Common myeloid progenitor, CD34-positive (primary cell): Measurements from ENCODE around the gene KDM7A.

Experiments
- CTCF ChIA-PET: fragments of 350-600 bp; sonication (Branson Sonifier 250); formaldehyde crosslinking; loops from one replicate; lab custom pipeline; 2021; ENCODE audit warnings: antibody characterized with exemption; lab: Charles Lee
- POLR2A ChIA-PET: fragments of 350-600 bp; sonication (Branson Sonifier 250); formaldehyde crosslinking; loops from one replicate; lab custom pipeline; 2021; ENCODE audit warnings: antibody characterized with exemption; lab: Charles Lee
- DNase-seq, 3 donors: peaks; one replicate each; pipeline versions ENCODE4 v3.0.0 to v3.0.0-alpha.2; 2013
- H3K27ac ChIP-seq, 2 experiments: 1 replicate in 1 of 2; 2 replicates in 1 of 2; pipeline ENCODE4 v1.7.0; 2013; ENCODE audit warnings: inconsistent platforms in 2 of 2, low read length in 2 of 2, mild to moderate bottlenecking in 2 of 2, low read depth in 1 of 2, moderate library complexity in 1 of 2; ENCODE audit not compliant: severe bottlenecking in 2 of 2, insufficient read depth in 1 of 2, poor library complexity in 1 of 2
- H3K27me3 ChIP-seq, 5 experiments: replicated peaks in 2 of 5; 1 replicate in 3 of 5; 2 replicates in 2 of 5; pipeline versions ENCODE4 v1.6.1 to v1.7.0; 2013; ENCODE audit warnings: low read length in 4 of 5, mild to moderate bottlenecking in 2 of 5, moderate library complexity in 2 of 5, inconsistent platforms in 1 of 5; ENCODE audit not compliant: insufficient read depth in 5 of 5, control insufficient read depth in 4 of 5
- H3K36me3 ChIP-seq, 4 experiments: 1 replicate in 2 of 4; 2 replicates in 2 of 4; pipeline versions ENCODE4 v1.6.1 to v1.7.0; 2013; ENCODE audit warnings: low read length in 3 of 4, control low read depth in 1 of 4, mild to moderate bottlenecking in 1 of 4; ENCODE audit not compliant: control insufficient read depth in 4 of 4, insufficient read depth in 4 of 4
- H3K4me1 ChIP-seq, 4 experiments: 1 replicate in 3 of 4; 2 replicates in 1 of 4; pipeline versions ENCODE4 v1.6.1 to v1.7.1; 2013; ENCODE audit warnings: low read length in 3 of 4, mild to moderate bottlenecking in 3 of 4, control low read depth in 1 of 4, inconsistent platforms in 1 of 4, moderate library complexity in 1 of 4; ENCODE audit not compliant: control insufficient read depth in 4 of 4, insufficient read depth in 4 of 4; ENCODE audit errors: control extremely low read depth in 1 of 4
- H3K4me3 ChIP-seq, 7 experiments: 1 replicate in 4 of 7; 2 replicates in 3 of 7; pipeline versions ENCODE4 v1.5.1 to v1.7.0; 2013; ENCODE audit warnings: mild to moderate bottlenecking in 7 of 7, low read length in 6 of 7, moderate library complexity in 6 of 7, inconsistent platforms in 2 of 7, low read depth in 2 of 7, control low read depth in 1 of 7; ENCODE audit not compliant: insufficient read depth in 4 of 7, control insufficient read depth in 1 of 7; ENCODE audit errors: extremely low read depth in 1 of 7
- H3K9me3 ChIP-seq, 5 experiments: 1 replicate in 4 of 5; 2 replicates in 1 of 5; pipeline versions ENCODE4 v1.6.1 to v1.7.1; 2013; ENCODE audit warnings: low read length in 4 of 5, mild to moderate bottlenecking in 2 of 5, inconsistent platforms in 1 of 5, low read depth in 1 of 5, moderate library complexity in 1 of 5; ENCODE audit not compliant: control insufficient read depth in 4 of 5, insufficient read depth in 2 of 5; ENCODE audit errors: control extremely low read depth in 1 of 5
- WGBS: methylation state at CpG from one replicate; pipeline ENCODE4 v1.1.5; 2013; ENCODE audit not compliant: insufficient coverage; 5-methylcytosine and 5-hydroxymethylcytosine counted together

The KDM7A gene

DNA sequence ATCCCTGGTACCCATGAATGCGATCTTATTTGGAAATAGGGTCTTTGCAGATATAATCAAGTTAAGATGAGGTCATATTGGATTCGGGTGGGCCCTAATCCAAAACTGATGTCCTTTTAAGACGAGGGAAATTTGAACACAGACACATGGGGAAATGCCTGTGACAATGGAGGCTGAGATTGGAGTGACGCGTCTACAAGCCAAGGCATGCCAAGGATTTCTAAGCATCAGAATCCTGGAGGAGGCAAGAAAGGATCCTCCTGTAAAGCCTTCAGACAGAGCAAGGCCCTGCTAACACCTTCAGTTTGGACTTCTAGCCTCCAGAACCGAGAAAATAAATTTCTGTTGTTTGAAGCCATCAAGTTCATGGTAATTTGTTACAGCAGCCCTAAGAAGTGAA, 132.5 kb downstream of the KDM7A start:
- H3K4me3 ChIP-seq, result no peak overlapping the region
- no peak for DNase-seq
- H3K27ac ChIP-seq, result no peak overlapping the region
- no peaks in the 10 kb centered on the region for H3K27me3 ChIP-seq
- peaks cover 12 to 35% (median 18%) of the 10 kb centered on the region in 4 experiments for H3K36me3 ChIP-seq
- ChIA-PET CTCF (interaction anchor here (0.7 to 1.4 kb wide), 2 partner anchors 16 to 29 kb away, joined by 3 to 4 read pairs; no protein-coding TSS in a partner anchor), POLR2A (interaction anchor here (0.6 kb wide), 1 partner anchor 45 kb away, joined by 3 read pairs; no protein-coding TSS in a partner anchor)
- peaks cover 0 to 8% (median 0%) of the 10 kb centered on the region in 4 experiments for H3K4me1 ChIP-seq
- WGBS, result 100% methylated on average over 5 of the region's 6 CpGs
- no peaks in the 10 kb centered on the region for H3K9me3 ChIP-seq

- DNase-seq, result no peak
- no peaks in the 10 kb centered on the region for H3K9me3 ChIP-seq
- WGBS, result 66% methylated on average over 9 of the region's 10 CpGs
- peaks cover 0 to 8% (median 0%) of the 10 kb centered on the region in 4 experiments for H3K4me1 ChIP-seq
- CTCF ChIA-PET, result interaction anchor here (0.7 to 0.9 kb wide), 2 partner anchors 15 to 425 kb away, joined by 3 to 4 read pairs; no protein-coding TSS in a partner anchor
- H3K27ac ChIP-seq, result no peak overlapping the region
- POLR2A ChIA-PET, result no interaction called here
- no peaks in the 10 kb centered on the region for H3K27me3 ChIP-seq
- H3K4me3 ChIP-seq, result no peak overlapping the region
- H3K36me3 ChIP-seq, result peaks cover 14 to 49% (median 27%) of the 10 kb centered on the region in 4 experiments
Measured at GRCh38 chr7:140042386-140042670, 134.5 kb downstream of the KDM7A start.

GRCh38 chr7:140041659-140042385, 135.0 kb downstream of the KDM7A start:
- Histone ChIP-seq H3K4me3 (no peak overlapping the region), H3K36me3 (peaks cover 14 to 52% (median 28%) of the 10 kb centered on the region in 4 experiments), H3K27ac (no peak overlapping the region), H3K27me3 (no peaks in the 10 kb centered on the region), H3K4me1 (peaks cover 0 to 9% (median 2%) of the 10 kb centered on the region in 4 experiments), H3K9me3 (no peaks in the 10 kb centered on the region)
- ChIA-PET CTCF (interaction anchor here (0.7 to 0.9 kb wide), 2 partner anchors 15 to 424 kb away, joined by 3 to 4 read pairs; no protein-coding TSS in a partner anchor), POLR2A (no interaction called here)
- 88% methylated on average over 11 of the region's 12 CpGs for WGBS
- DNase-seq, result no peak

GRCh38 chr7:140039896-140040295, 136.9 kb downstream of the KDM7A start:
- H3K9me3 ChIP-seq, result no peaks in the 10 kb centered on the region
- ChIA-PET CTCF (interaction anchor here (0.5 kb wide), 1 partner anchor 652 kb away, joined by 3 read pairs; no protein-coding TSS in a partner anchor), POLR2A (no interaction called here)
- H3K27me3 ChIP-seq, result no peaks in the 10 kb centered on the region
- H3K27ac ChIP-seq, result no peak overlapping the region
- H3K4me1 ChIP-seq, result peaks cover 0 to 16% (median 10%) of the 10 kb centered on the region in 4 experiments
- DNase-seq, result no peak
- WGBS, result 97% methylated on average over 10 of the region's 12 CpGs
- H3K36me3 ChIP-seq, result peaks cover 7 to 46% (median 23%) of the 10 kb centered on the region in 4 experiments
- no peak overlapping the region for H3K4me3 ChIP-seq

- peaks cover 0 to 16% (median 10%) of the 10 kb centered on the region in 4 experiments for H3K4me1 ChIP-seq
- H3K27ac ChIP-seq, result no peak overlapping the region
- DNase-seq, result no peak
Measured at GRCh38 chr7:140039066-140039465, 137.7 kb downstream of the KDM7A start.

GRCh38 chr7:140036224-140036962, 140.4 kb downstream of the KDM7A start:
- no peaks in the 10 kb centered on the region for H3K9me3 ChIP-seq
- peak; percentile 31 to 64 (median 62) for DNase-seq
- H3K4me3 ChIP-seq, result no peak overlapping the region
- ChIA-PET CTCF (no interaction called here), POLR2A (no interaction called here)
- peaks cover 0 to 12% (median 8%) of the 10 kb centered on the region in 4 experiments for H3K4me1 ChIP-seq
- WGBS, result 24% methylated on average over 7 of the region's 11 CpGs
- H3K27ac ChIP-seq, result no peak overlapping the region
- H3K27me3 ChIP-seq, result no peaks in the 10 kb centered on the region
- H3K36me3 ChIP-seq, result peaks cover 7 to 50% (median 25%) of the 10 kb centered on the region in 4 experiments

More at GRCh38 chr7:140039066-140039465, 137.7 kb downstream of the KDM7A start:
- POLR2A ChIA-PET, result no interaction called here
- H3K36me3 ChIP-seq, result peaks cover 7 to 47% (median 22%) of the 10 kb centered on the region in 4 experiments
- H3K27me3 ChIP-seq, result no peaks in the 10 kb centered on the region
- 98% methylated on average over 5 of the region's 7 CpGs for WGBS
- no peaks in the 10 kb centered on the region for H3K9me3 ChIP-seq
- CTCF ChIA-PET, result no interaction called here
- no peak overlapping the region for H3K4me3 ChIP-seq
